Activated CD8-positive, alpha-beta T cell treated with anti-CD3 and anti-CD28 coated beads for 36 hours (primary cell): ENCODE measurements around the gene SP6. TPM values are rescaled to one million over a fixed set of nuclear protein-coding genes. Genes with fewer than 3 reads are reported as not detected.

Experiments used
- ATAC-seq: fragments of 200-7000 bp; cut with Tn5 transposase; one replicate; pipeline ENCODE4 v1.10.0; 2021; ENCODE audit warnings: mild to moderate bottlenecking, moderate library complexity
- CTCF ChIA-PET: fragments of 350-600 bp; sonication (Branson Sonifier 250); formaldehyde crosslinking; loops from one replicate; lab custom pipeline; 2021; ENCODE audit warnings: antibody characterized with exemption; lab: Charles Lee
- POLR2A ChIA-PET: fragments of 350-600 bp; sonication (Branson Sonifier 250); formaldehyde crosslinking; loops from one replicate; lab custom pipeline; 2021; ENCODE audit warnings: antibody characterized with exemption; lab: Charles Lee
- DNase-seq: peaks from one replicate; pipeline ENCODE4 v3.0.0-alpha.2; 2020
- H3K27ac Mint-ChIP-seq: one replicate; pipeline ENCODE4 v1.8.0; 2021; ENCODE audit warnings: mild to moderate bottlenecking, mixed read lengths
- H3K27me3 Mint-ChIP-seq: one replicate; pipeline ENCODE4 v1.8.0; 2021; ENCODE audit warnings: mixed read lengths
- H3K36me3 Mint-ChIP-seq: one replicate; pipeline ENCODE4 v1.8.0; 2021; ENCODE audit warnings: low read depth, mixed read lengths
- H3K4me1 Mint-ChIP-seq: one replicate; pipeline ENCODE4 v1.8.0; 2021; ENCODE audit warnings: low read depth, mixed read lengths
- H3K4me3 Mint-ChIP-seq: one replicate; pipeline ENCODE4 v1.8.0; 2021; ENCODE audit warnings: mild to moderate bottlenecking, moderate library complexity, mixed read lengths
- H3K9me3 Mint-ChIP-seq: one replicate; pipeline ENCODE4 v1.8.0; 2021; ENCODE audit warnings: mixed read lengths
- intact Hi-C: fragments of 100-400 bp; cut with micrococcal nuclease; formaldehyde crosslinking; loops from one replicate; pipeline ENCODE4 v1.10.0; 2022
- total RNA-seq, 2 experiments: library from RNA; stranded (reverse); gene quantifications; one replicate each; pipeline ENCODE4 v1.2.3, GENCODE V29; 2021
- TF ChIP-seq, protein P1 (sequence below): fragments of 200-600 bp; IDR thresholded peaks from one replicate; pipeline ENCODE4 v1.8.0; 2022; ENCODE audit warnings: antibody characterized with exemption, mild to moderate bottlenecking

Gene SP6
- total RNA-seq, 2 experiments from 2014 or later, result 0.13 to 0.18 TPM

DNA sequence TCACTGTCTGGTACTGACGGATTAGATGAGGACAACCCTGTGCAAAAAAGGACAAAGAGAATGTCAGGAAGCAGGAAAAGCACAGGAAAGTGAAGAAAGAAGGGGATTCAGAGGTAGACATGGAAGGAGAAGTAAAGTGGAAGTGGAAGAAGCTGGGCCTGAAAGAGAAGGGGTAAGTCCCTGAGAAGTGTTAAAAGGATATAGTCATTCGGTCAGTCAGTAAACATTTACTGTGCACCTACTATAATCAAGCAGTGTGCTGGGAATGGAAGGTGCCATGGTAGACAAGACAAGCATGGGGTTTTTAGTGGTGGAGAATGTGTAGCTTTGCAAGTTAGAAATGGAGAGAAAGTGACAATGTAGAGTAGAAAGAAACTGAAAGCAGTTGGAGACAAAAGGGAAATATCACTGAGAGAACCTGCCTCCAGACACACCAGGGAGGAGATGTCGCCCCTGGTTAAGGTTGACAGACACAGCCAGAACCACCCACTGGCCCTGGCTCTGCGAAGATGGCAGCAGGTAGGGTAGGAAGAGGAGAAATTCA is 40.7 kb upstream of the SP6 start:
- DNase-seq (no peak), ATAC-seq (no peak)
- Mint-ChIP-seq H3K4me3 (no peak overlapping the region), H3K4me1 (peaks cover 22% of the 10 kb centered on the region), H3K27me3 (no peaks in the 10 kb centered on the region), H3K9me3 (no peaks in the 10 kb centered on the region), H3K36me3 (no peaks in the 10 kb centered on the region), H3K27ac (no peak overlapping the region)
- intact Hi-C loops, result no loop called here
- ChIA-PET CTCF (interaction anchor here (0.6 to 18.8 kb wide), 9 partner anchors 11 to 79 kb away, joined by 3 to 586 read pairs (median 4); partner anchors contain the start of genes CDK5RAP3, PNPO, SCRN2 and SP6), POLR2A (interaction anchor here (0.6 to 1.8 kb wide), 6 partner anchors 12 to 1802 kb away, joined by 3 to 6 read pairs (median 4); partner anchors contain the start of genes LRRC46, MRPL10 and SCRN2)
- TF ChIP-seq, protein P1, sequence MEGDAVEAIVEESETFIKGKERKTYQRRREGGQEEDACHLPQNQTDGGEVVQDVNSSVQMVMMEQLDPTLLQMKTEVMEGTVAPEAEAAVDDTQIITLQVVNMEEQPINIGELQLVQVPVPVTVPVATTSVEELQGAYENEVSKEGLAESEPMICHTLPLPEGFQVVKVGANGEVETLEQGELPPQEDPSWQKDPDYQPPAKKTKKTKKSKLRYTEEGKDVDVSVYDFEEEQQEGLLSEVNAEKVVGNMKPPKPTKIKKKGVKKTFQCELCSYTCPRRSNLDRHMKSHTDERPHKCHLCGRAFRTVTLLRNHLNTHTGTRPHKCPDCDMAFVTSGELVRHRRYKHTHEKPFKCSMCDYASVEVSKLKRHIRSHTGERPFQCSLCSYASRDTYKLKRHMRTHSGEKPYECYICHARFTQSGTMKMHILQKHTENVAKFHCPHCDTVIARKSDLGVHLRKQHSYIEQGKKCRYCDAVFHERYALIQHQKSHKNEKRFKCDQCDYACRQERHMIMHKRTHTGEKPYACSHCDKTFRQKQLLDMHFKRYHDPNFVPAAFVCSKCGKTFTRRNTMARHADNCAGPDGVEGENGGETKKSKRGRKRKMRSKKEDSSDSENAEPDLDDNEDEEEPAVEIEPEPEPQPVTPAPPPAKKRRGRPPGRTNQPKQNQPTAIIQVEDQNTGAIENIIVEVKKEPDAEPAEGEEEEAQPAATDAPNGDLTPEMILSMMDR, result no peak

DNA sequence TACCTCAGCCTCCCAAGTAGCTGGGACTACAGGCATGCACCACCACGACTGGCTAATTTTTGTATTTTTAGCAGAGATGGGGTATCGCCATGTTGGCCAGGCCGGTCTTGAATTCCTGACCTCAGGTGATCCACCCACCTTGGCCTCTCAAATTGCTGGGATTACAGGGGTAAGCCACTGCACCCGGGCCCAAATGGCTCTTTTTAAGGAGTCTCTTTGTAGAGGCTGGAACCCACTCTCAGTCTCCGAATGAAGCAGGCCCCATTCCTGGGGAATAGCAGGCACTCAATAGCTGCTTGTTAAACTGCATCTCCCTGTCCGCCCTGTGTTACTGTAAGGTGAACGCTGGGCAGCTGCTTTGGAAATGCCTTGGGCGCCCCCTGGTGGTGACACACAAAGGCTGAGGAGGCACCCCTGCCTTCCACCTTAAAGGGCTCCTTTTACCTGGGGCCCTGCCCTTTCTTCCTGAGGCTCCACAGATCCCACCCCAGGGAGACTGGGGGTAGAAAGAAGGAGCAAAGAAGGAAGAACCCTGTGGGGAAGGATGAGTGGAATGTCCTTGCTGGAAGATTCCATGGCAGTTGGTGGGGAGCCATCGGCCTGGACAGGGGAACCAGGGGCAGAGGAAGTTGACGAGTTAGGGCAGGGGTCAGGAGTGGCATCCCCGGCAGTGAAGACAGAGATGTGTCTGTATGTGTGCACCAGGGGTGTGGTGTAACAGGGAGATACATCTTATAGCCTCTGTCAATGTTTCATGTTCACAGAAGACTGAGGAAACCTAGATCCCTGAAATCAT is 39.0 kb upstream of the SP6 start:
- Mint-ChIP-seq H3K36me3 (no peaks in the 10 kb centered on the region), H3K27me3 (no peaks in the 10 kb centered on the region), H3K4me1 (peaks cover 30% of the 10 kb centered on the region), H3K4me3 (no peak overlapping the region), H3K27ac (no peak overlapping the region), H3K9me3 (no peaks in the 10 kb centered on the region)
- TF ChIP-seq, protein P1, result peak; percentile 95
- peak; percentile 98 for ATAC-seq
- ChIA-PET CTCF (interaction anchor here (0.6 to 18.8 kb wide), 29 partner anchors 8 to 131 kb away, joined by 3 to 586 read pairs (median 5); partner anchors contain the start of genes CDK5RAP3, LRRC46, MRPL10 and PNPO), POLR2A (interaction anchor here (0.7 to 1.1 kb wide), 3 partner anchors 41 to 59 kb away, joined by 3 to 4 read pairs (median 3); partner anchors contain the start of gene SCRN2)
- intact Hi-C loops, result loop anchor here (1.0 kb wide), 1 partner anchor 48 kb away; no protein-coding TSS in a partner anchor
- peak; percentile 96 for DNase-seq

DNA sequence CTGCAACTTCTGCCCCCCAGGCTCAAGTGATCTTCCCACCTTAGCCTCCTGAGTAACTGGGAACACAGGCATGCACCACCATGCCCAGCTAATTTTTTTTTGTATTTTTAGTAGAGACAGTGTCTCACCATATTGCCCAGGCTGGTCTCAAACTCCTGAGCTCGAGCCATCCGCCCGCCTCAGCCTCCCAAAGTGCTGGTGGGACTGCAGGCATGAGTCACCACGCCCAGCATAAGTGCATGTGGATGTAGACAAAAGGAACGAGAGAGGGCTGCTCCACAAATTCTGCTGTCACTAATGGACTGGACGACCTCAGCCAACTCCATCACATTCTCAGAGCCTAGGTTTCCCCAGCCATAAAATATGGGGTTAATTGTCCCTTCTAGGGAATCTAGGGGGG is 37.3 kb upstream of the SP6 start:
- Mint-ChIP-seq H3K4me1 (peaks cover 23% of the 10 kb centered on the region), H3K27me3 (no peaks in the 10 kb centered on the region), H3K4me3 (no peak overlapping the region), H3K36me3 (no peaks in the 10 kb centered on the region), H3K9me3 (no peaks in the 10 kb centered on the region), H3K27ac (no peak overlapping the region)
- ATAC-seq (no peak), DNase-seq (no peak)
- ChIA-PET CTCF (interaction anchor here (1.5 to 18.8 kb wide), 3 partner anchors 9 to 45 kb away, joined by 10 to 586 read pairs (median 10); partner anchors contain the start of genes SCRN2 and SP6), POLR2A (interaction anchor here (0.6 to 1.2 kb wide), 3 partner anchors 46 to 61 kb away, joined by 3 to 5 read pairs (median 3); partner anchors contain the start of gene SCRN2)
- intact Hi-C loops, result no loop called here
- TF ChIP-seq, protein P1, result no peak

DNA sequence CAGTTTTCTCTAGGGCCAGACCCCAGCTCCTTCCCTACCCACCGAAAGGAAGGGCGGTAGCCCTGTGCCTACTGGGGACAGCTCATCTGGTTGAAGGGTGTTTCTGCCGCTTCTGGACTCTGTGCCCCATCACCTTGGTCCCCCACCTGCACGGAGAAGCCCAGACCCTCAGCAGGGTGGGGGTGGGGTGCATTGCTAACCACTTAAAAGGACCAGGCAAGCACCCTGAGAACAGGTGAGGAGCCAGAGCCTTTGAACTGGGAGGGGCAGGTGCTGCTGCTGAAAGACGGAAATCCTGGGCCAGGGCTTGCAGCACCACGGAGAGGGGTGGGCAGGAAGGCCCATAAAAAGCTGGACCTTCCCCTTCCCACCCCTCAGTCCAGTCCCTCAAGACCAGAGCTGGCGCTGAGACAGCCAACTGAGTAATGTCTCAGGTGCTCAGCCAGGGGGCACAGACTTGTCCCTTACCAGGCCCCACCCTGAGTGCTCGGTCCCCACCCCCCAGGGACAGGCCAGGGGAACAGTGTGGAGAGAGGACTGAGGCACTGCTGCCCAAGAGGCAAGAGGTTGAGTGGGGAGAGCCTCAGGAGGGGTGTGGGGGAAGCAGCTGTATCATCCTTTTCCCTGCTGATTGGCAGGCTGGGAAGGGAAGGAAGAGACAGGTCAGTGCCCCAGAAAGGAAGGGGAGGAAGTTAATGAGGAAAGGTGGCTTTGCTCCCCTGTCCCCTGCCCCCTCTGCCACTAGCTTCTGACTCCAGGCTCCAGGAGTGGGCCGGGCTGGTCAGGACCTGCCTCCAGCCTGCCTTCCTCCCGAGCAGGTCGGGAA is 34.2 kb upstream of the SP6 start:
- POLR2A ChIA-PET, result interaction anchor here (0.6 to 1.5 kb wide), 9 partner anchors 11 to 205 kb away, joined by 3 to 6 read pairs (median 3); partner anchors contain the start of gene SP2
- ATAC-seq (no peak), DNase-seq (no peak)
- TF ChIP-seq, protein P1, result no peak
- Mint-ChIP-seq H3K4me3 (no peak overlapping the region), H3K27ac (no peak overlapping the region), H3K9me3 (no peaks in the 10 kb centered on the region), H3K27me3 (no peaks in the 10 kb centered on the region), H3K36me3 (no peaks in the 10 kb centered on the region), H3K4me1 (peaks cover 22% of the 10 kb centered on the region)
- intact Hi-C loops, result no loop called here
- CTCF ChIA-PET, result interaction anchor here (0.9 to 18.8 kb wide), 5 partner anchors 13 to 85 kb away, joined by 4 to 586 read pairs (median 4); partner anchors contain the start of genes CDK5RAP3, SCRN2 and SP6
